Tibial artery (tissue), 4 donors: ENCODE data around the gene BLVRB.

Experiments
- DNase-seq, 2 donors: peaks; one replicate each; pipeline ENCODE4 v3.0.0-alpha.2; 2019
- H3K27ac ChIP-seq, 2 donors: fragments of 200-600 bp; sonication (generic) in 1 of 2; 1 replicate in 1 of 2; 2 replicates in 1 of 2; pipeline ENCODE4 v1.5.1; 2018 to 2019; ENCODE audit warnings: mild to moderate bottlenecking in 1 of 2
- H3K27me3 ChIP-seq, 2 donors: fragments of 200-600 bp; sonication (generic) in 1 of 2; one replicate each; pipeline versions ENCODE4 v1.5.1 to v1.6.0; 2016 to 2019
- H3K36me3 ChIP-seq, 3 donors: fragments of 200-600 bp; sonication (generic) in 2 of 3; one replicate each; pipeline ENCODE4 v1.5.1; 2016 to 2019; ENCODE audit warnings: mild to moderate bottlenecking in 2 of 3
- H3K4me1 ChIP-seq, 4 donors: fragments of 200-600 bp; sonication (generic) in 2 of 4; 1 replicate in 3 of 4; 2 replicates in 1 of 4; pipeline ENCODE4 v1.5.1; 2016 to 2019
- H3K4me3 ChIP-seq, 2 donors: fragments of 200-600 bp; sonication (generic) in 1 of 2; 1 replicate in 1 of 2; 2 replicates in 1 of 2; pipeline ENCODE4 v1.5.1; 2018 to 2019; ENCODE audit warnings: mild to moderate bottlenecking in 2 of 2
- H3K9me3 ChIP-seq, 3 donors: fragments of 200-600 bp; sonication (generic) in 1 of 3; one replicate each; pipeline ENCODE4 v1.5.1; 2016 to 2019
- intact Hi-C: fragments of 100-400 bp; cut with DNase I; formaldehyde crosslinking; loops from one replicate; pipeline ENCODE4 v1.15.0; 2023; ENCODE audit warnings: low total_unique reads
- TF ChIP-seq, protein P1 (sequence below), 2 experiments: fragments of 200-600 bp in 1 of 2; fragments of 450-650 bp in 1 of 2; IDR thresholded peaks; one replicate each; pipeline ENCODE4 v1.5.1; 2017 to 2019; ENCODE audit warnings: antibody characterized with exemption in 2 of 2, mild to moderate bottlenecking in 1 of 2, moderate library complexity in 1 of 2

Gene BLVRB

DNA sequence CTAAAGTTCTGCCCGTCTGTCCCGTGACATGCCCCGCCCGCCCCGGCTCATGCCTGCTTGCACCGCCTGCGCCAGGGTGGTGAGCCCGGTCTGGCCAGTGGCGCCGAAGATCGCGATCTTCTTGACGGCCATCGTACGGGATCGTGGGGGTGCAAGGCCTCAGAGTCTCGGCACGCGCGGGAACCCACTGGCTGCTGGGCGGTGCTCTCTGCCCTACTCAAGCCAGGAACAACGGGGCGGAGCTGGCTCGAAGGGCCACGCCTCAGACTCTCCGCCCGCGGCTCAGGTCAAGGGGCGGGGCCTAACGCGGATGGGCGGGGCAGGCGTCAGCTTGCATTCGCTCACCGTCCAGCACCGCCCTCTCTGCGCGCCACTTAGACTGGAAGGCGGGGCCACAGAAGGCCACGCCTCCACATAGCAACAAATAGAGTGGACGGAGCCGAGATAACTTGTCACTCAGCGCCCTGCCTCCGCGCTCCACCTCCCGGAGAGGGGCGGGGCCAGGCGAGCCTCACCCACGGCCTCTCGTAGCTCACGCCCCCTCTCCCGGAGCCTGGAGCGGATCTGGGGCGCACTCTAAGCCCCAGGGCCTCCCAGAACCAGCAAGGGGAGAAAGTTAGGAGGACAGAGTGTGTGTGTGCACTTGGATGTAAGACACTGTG, at the start of gene BLVRB:
TSS of gene BLVRB (minus strand) at position 189 of the 662 bp plus-strand sequence. CDS start at position 132, 57 bp downstream.
- intact Hi-C loops: loop anchor here (10.0 kb wide), 1 partner anchor 129 kb away; no protein-coding TSS in a partner anchor
- Histone ChIP-seq H3K4me1 (peaks cover 0 to 39% (median 30%) of the 10 kb centered on the region in 4 donors), H3K9me3 (no peaks in the 10 kb centered on the region), H3K36me3 (no peaks in the 10 kb centered on the region), H3K27ac (peak within 1 kb of the TSS; percentile 90 to 92), H3K4me3 (peak within 1 kb of the TSS; percentile 67 to 82), H3K27me3 (no peaks in the 10 kb centered on the region)
- DNase-seq: peak; percentile 100
- TF ChIP-seq, protein P1, sequence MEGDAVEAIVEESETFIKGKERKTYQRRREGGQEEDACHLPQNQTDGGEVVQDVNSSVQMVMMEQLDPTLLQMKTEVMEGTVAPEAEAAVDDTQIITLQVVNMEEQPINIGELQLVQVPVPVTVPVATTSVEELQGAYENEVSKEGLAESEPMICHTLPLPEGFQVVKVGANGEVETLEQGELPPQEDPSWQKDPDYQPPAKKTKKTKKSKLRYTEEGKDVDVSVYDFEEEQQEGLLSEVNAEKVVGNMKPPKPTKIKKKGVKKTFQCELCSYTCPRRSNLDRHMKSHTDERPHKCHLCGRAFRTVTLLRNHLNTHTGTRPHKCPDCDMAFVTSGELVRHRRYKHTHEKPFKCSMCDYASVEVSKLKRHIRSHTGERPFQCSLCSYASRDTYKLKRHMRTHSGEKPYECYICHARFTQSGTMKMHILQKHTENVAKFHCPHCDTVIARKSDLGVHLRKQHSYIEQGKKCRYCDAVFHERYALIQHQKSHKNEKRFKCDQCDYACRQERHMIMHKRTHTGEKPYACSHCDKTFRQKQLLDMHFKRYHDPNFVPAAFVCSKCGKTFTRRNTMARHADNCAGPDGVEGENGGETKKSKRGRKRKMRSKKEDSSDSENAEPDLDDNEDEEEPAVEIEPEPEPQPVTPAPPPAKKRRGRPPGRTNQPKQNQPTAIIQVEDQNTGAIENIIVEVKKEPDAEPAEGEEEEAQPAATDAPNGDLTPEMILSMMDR (IDR thresholded peaks at IDR 0.05): no peak

DNA sequence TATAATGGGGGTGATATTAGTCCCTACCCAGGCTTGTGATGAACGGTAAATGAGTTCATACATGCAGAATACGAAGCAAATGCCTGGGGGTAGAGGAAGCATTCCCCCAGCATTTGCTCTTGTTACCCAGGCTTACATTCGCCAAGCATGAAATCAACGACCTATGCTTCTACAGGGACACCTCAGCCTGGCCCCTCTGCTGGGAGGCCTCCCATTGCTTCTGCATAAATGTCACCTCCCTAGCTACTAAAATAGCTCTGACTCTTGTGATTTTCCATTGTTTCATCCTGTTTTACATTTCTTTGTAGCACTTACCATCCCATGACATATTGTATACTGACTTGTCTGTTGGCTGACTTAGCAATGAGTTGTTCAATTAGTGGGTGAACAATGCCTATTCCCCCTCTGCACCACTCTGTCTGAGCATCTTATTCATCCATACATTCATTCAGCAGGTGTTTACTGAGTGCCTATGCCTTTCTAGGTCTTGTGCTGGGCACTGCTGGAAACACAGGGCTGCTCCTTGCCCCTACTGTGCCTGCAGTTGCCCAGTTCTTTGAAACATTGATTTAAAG, 48.3 kb upstream of the BLVRB start:
- H3K36me3 ChIP-seq: no peaks in the 10 kb centered on the region
- no peak overlapping the region for H3K27ac ChIP-seq
- no peak for DNase-seq
- H3K27me3 ChIP-seq: peaks cover 0 to 40% of the 10 kb centered on the region in 2 donors
- no peaks in the 10 kb centered on the region for H3K9me3 ChIP-seq
- H3K4me3 ChIP-seq: no peak overlapping the region
- peaks cover 0 to 13% (median 9%) of the 10 kb centered on the region in 4 donors for H3K4me1 ChIP-seq
- TF ChIP-seq, protein P1 (IDR thresholded peaks at IDR 0.05): no peak
- intact Hi-C loops: no loop called here

DNA sequence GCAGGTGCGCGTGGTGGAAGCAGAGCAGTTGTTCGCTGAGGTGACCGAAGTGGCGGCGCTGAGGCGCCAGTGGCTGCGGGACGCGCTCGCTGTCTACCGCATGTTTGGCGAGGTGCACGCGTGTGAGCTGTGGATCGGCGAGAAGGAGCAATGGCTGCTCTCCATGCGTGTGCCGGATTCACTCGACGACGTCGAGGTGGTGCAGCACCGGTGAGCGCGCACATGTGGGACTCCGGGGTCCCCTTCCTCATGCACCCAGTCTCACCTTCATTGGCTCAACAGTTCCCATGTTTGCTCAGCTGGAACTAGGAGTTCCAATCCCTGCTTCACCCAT, 47.8 kb upstream of the BLVRB start:
- Histone ChIP-seq H3K27me3 (peaks cover 0 to 38% of the 10 kb centered on the region in 2 donors), H3K4me3 (no peak overlapping the region)

DNA sequence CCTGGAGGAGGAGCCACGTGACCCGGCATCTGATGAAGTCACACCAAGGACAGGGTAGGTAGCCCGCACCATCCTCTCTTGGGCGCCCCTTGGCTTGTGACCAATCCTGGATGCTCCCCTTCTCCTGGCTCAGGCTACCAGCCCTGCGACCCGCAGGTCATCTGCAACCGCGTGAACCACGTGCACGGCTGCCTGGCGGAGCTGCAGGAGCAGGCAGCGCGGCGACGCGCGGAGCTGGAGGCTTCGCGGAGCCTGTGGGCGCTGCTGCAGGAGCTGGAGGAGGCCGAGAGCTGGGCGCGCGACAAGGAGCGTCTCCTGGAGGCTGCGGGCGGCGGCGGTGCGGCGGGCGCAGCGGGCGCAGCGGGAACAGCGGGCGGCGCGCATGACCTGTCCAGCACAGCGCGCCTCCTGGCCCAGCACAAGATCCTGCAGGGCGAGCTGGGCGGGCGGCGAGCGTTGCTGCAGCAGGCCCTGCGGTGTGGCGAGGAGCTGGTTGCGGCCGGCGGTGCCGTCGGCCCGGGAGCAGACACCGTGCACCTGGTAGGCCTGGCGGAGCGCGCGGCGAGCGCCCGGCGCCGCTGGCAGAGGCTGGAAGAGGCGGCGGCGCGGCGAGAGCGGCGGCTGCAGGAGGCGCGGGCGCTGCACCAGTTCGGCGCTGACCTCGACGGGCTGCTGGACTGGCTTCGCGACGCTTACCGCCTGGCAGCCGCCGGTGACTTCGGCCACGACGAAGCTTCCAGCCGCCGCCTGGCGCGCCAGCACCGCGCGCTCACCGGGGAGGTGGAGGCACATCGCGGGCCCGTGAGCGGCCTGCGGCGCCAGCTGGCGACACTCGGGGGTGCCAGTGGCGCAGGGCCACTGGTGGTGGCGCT, 47.2 kb upstream of the BLVRB start:
- Histone ChIP-seq H3K4me3 (peak overlapping the region in 1 of 2 donors; percentile 23), H3K27ac (no peak overlapping the region), H3K27me3 (peaks cover 0 to 38% of the 10 kb centered on the region in 2 donors), H3K36me3 (no peaks in the 10 kb centered on the region), H3K9me3 (no peaks in the 10 kb centered on the region), H3K4me1 (peaks cover 0 to 13% (median 9%) of the 10 kb centered on the region in 4 donors)
- TF ChIP-seq, protein P1 (IDR thresholded peaks at IDR 0.05): no peak
- intact Hi-C loops: no loop called here
- DNase-seq: no peak

More for the DNA sequence above, 47.8 kb upstream of the BLVRB start:
- Histone ChIP-seq H3K4me1 (peaks cover 0 to 13% (median 9%) of the 10 kb centered on the region in 4 donors), H3K36me3 (no peaks in the 10 kb centered on the region), H3K27ac (no peak overlapping the region), H3K9me3 (no peaks in the 10 kb centered on the region)
- TF ChIP-seq, protein P1 (IDR thresholded peaks at IDR 0.05): no peak
- DNase-seq: no peak
- intact Hi-C loops: no loop called here

DNA sequence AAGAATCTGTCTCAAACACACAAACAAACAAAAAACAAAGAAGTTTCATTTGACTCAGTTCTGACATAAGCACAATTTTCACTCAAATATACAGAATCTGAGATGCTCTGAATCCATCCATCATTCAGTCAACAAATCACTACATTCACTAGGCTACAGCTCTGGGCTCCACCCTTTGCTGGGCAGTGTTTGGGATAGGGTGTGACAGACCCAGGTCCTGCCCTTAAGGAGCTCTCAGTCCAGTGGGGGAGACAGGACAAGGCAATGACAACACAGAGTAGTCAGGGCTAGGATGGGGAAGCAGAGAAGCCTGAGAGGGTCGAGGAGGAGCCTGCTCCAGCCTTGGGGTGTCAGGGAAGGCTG, 46.5 kb upstream of the BLVRB start:
- peaks cover 0 to 13% (median 9%) of the 10 kb centered on the region in 4 donors for H3K4me1 ChIP-seq
- TF ChIP-seq, protein P1 (IDR thresholded peaks at IDR 0.05): no peak
- H3K27me3 ChIP-seq: peaks cover 0 to 38% of the 10 kb centered on the region in 2 donors
- H3K27ac ChIP-seq: no peak overlapping the region
- DNase-seq: no peak
- no peaks in the 10 kb centered on the region for H3K36me3 ChIP-seq
- intact Hi-C loops: no loop called here
- no peak overlapping the region for H3K4me3 ChIP-seq
- H3K9me3 ChIP-seq: no peaks in the 10 kb centered on the region
